ENCODE results near the gene CD8A.
"Not testable (repeated sequence)": the region's sequence is repeated elsewhere in the genome, so short reads cannot be mapped to it uniquely, and the experiment has no call there.

The CD8A gene

GRCh38 chr2:86775338-86775737 lies 15.4 kb downstream of the CD8A start:
- no peak for DNase-seq

GRCh38 chr2:86774862-86775261 lies 15.9 kb downstream of the CD8A start:
- DNase-seq, result no peak

DNA sequence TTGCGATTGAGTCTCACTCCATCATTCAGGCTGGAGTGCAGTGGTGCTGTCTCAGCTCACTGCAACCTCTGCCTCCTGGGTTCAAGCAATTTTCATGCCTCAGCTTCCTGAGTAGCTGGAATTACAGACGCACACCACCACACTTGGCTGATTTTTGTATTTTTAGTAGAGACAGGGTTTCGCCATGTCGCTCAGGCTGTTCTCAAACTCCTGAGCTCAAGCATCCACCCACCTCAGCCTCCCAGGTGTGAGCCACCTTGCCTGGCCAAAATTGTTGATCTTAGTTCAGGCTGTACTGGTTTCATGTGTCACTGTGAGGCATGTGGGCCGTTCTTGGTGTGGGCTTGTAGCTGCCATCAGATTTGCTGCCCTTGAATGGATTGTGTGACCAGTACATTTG lies 18.1 kb downstream of the CD8A start:
- no peak for DNase-seq

GRCh38 chr2:86770816-86771301 lies 19.9 kb downstream of the CD8A start:
- no peak for DNase-seq

GRCh38 chr2:86769838-86770237 lies 20.9 kb downstream of the CD8A start:
- no peak for DNase-seq

- DNase-seq, result no peak
These were observed 22.3 kb downstream of the CD8A start for GRCh38 chr2:86768189-86768949.

DNA sequence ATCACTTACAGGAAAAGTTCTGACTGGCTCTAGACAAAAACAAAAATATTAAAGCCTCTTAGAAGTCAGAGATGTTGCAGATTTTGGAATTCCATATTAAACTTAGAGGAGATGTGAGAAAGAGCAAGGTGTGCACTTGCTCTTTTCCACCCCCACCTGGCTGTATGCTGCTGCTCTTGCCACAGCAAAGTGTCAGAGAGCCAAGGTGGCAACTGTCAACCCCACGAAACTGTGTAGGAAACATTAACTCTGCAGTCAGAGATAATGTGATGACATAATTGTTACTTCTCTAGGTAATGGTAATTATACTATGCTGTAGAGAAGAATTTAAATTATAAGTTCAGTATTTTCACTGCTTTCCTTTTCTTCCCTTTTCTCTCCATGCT lies 25.4 kb downstream of the CD8A start:
- DNase-seq, result no peak

GRCh38 chr2:86764661-86765309 lies 25.9 kb downstream of the CD8A start:
- peak; percentile 2 for DNase-seq

- no peak for DNase-seq
These were observed 30.3 kb downstream of the CD8A start for GRCh38 chr2:86760371-86760770.

GRCh38 chr2:86758405-86758804 lies 32.3 kb downstream of the CD8A start:
- no peak for DNase-seq

GRCh38 chr2:86753606-86754005 lies 37.1 kb downstream of the CD8A start:
- DNase-seq, result no peak

GRCh38 chr2:86752934-86753333 lies 37.8 kb downstream of the CD8A start:
- no peak for DNase-seq

DNA sequence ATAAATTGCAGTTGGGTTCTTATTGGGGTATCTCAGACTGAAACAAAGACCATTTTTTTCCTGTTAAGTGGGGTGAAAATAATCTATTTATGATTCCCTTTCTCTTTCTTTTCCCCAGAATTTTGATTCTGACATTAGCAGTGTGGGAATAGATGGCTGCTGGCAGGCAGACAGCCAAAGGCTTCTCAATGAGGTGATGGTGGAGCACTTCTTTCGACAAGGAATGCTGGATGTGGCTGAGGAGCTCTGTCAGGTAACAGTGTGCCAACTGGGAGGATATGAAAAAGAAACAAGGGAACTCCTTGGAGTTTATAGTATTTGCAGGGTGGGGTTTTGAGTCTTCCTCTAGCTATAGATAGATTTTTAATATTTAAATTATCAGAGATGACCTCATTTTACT lies 38.9 kb downstream of the CD8A start:
- DNase-seq, result no peak

DNA sequence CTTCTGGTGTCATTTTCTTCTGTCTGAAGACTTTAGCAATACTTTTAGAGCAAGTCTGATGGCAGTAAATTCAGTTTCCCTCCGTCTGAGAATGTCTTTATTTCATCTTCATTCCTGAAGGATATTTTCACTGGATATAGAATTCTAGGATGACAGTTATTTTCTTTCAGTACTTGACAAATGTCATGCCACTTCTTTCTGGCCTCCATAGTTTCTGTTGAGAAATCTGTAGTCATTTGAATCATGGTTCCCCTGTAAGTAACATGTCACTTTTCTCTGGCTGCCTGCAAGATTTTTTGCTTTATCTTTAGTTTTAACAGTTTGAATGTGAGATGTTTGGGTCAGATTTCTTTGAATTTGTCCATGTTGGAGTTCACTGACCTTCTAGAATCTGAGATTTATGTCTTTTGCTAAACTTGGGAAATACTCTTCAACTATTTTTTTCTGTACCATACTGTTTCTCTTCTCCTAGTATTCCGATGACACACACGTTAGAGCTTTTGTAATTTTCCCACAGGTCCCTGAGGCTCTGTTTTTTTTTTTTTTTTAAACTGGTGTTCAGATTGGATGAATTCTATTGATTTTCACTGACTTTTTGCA lies 40.4 kb downstream of the CD8A start:
- no peak for DNase-seq

DNA sequence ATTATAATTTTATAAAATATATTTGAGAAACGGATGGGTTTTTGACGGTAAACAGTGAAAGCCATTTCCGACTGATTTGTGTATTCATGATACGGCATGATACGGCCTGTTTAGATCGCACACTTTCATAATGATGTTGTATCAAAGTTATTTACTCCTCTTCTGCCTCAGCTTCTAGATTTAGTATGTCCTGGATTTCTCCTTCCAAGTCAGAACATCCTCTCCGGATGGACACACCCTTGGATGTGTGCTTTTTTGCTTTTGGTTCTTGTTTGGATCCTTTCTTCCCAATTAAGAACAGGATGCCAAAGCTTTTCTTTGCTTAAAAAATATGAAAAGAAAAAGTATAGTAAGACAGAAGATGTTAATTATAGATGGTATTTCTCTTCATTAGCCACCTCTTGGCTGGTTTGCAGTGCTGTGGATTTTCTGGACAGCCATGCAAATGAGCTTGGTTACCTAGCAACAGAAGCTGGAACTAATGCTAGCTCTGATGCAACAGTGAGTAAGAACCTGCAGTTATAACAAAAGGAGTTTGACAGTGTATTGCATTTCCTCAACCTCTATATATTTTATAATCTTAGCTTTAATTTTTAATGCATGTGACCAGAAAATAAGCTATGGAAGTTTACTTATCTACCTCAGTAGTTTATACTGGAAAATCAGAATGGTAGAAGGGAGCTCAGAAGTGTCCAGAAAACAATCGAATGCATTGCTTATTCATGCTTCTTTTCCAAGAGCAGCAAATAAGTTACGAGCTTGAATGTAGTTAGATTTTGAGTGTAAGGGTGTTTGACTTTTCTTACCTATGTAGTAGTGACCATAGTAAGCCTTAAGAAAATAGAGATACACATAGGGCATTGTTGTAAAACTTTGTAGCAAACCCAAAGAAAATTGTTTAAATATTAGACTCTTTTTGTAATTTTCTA lies 42.7 kb downstream of the CD8A start:
- peak; percentile 21 for DNase-seq

- DNase-seq, result no peak
These were observed 43.8 kb downstream of the CD8A start for GRCh38 chr2:86746939-86747338.

- no peak for DNase-seq
These were observed 46.6 kb downstream of the CD8A start for GRCh38 chr2:86744152-86744551.

DNA sequence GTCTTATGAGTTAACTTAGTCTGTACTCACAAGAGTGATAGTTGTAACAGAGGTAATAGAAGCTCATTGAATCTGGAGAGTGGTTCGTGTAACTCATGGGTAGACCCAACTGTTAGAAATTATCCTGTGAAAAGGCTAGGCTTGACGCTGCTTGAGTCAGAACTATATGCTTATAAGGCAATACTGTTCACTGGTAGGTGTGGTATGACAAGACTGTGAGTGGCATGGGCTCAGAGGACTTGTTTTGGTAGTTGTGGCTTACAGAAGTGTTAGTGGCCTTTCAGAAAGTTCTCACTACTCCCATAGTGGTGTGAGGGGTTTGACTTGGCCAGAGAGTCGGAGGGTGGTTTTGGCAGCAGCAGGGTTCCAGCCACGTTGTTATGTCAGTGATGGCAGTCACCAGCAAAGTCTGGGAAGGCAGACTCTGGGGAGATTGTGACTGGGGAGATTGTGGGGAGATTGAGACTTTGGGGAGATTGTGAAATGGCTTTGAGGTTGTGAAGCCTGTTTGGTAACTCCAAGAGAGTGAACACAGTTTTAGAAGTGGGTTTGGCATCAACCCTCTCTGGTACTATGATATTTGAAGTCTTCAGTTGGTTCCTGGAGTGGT lies 48.7 kb downstream of the CD8A start:
- DNase-seq, result not testable (repeated sequence)

DNA sequence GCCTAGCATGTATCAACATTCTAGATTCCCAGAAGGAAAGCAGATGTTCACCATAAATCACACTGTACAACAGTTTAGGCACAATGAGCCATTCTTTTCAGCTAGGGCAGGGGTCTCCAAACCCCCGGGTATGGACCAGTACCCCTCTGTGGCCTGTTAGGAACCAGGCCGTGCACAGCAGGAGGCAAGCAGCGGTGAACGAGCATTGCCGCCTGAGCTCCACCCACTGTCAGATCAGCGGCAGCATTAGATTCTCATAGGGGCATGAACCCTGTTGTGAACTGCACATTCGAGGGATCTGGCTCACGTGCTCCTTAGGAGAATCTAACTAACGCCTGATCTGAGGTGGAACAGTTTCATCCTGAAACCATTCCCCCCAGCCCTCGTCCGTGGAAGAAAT lies 50.8 kb downstream of the CD8A start:
- not testable (repeated sequence) for DNase-seq

DNA sequence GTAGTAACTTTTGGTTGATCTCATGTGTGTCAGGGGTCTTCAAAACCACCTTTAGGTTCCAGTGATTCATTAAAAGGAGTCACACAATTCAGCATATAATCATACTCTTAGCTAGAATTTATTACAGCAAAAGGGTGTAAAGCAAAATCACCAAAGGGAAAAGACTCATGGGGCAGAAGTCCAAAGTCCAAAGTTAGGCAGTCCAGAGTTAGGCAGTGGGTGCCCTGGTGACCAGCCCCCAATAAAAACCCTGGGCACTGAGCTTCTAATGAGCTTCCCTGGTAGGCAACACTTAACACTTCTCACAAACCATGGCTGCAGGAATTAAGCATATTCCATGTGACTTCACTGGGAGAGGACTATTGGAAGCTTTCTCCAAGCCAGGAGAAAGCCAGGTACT lies 51.2 kb downstream of the CD8A start:
- DNase-seq, result not testable (repeated sequence)

- DNase-seq, result not testable (repeated sequence)
These were observed 55.8 kb downstream of the CD8A start for GRCh38 chr2:86734896-86735295.
